Stimulated activated CD8-positive, alpha-beta memory T cell treated with anti-CD3 and anti-CD28 coated beads, Interleukin-4, amount 100 ng/mL, for 24 hours (primary cell): ENCODE results near the gene TMEM201.
"Not testable (repeated sequence)": the region's sequence is repeated elsewhere in the genome, so short reads cannot be mapped to it uniquely, and the experiment has no call there.

Experiments used
- DNase-seq: peaks from one replicate; pipeline ENCODE4 v3.0.0-alpha.2; 2020; ENCODE audit warnings: low read depth

TMEM201 gene, protein sequence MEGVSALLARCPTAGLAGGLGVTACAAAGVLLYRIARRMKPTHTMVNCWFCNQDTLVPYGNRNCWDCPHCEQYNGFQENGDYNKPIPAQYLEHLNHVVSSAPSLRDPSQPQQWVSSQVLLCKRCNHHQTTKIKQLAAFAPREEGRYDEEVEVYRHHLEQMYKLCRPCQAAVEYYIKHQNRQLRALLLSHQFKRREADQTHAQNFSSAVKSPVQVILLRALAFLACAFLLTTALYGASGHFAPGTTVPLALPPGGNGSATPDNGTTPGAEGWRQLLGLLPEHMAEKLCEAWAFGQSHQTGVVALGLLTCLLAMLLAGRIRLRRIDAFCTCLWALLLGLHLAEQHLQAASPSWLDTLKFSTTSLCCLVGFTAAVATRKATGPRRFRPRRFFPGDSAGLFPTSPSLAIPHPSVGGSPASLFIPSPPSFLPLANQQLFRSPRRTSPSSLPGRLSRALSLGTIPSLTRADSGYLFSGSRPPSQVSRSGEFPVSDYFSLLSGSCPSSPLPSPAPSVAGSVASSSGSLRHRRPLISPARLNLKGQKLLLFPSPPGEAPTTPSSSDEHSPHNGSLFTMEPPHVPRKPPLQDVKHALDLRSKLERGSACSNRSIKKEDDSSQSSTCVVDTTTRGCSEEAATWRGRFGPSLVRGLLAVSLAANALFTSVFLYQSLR

DNA sequence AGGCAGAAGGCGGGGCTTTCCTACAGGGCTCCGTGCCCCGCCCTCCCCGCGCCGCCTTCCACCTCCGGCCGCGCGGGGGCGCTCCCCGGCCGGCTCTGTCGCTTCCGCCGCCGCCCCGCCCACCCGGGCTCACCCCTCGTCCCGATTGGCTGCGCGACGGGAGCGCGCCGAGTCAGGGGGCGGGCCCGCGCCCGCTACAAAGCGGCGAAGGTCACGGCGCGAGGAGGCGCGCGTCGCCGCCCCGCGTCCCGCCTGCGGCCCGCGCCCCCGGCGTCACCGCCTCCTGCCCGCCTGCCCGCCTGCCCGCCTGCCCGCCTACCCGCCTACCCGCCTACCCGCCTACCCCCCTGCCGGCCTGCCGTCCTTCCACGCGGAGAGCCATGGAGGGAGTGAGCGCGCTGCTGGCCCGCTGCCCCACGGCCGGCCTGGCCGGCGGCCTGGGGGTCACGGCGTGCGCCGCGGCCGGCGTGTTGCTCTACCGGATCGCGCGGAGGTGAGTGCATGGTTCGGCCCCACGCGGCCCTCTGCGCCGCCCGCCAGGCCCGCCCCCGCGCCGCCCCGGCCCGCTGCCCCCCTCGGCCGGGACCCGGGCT lies at the start of gene TMEM201:
Gene TMEM201, plus strand, starts transcription at position 361 of the 593 bp plus-strand sequence. Its CDS starts 20 bp downstream, at position 381.
- DNase-seq: peak; percentile 89

DNA sequence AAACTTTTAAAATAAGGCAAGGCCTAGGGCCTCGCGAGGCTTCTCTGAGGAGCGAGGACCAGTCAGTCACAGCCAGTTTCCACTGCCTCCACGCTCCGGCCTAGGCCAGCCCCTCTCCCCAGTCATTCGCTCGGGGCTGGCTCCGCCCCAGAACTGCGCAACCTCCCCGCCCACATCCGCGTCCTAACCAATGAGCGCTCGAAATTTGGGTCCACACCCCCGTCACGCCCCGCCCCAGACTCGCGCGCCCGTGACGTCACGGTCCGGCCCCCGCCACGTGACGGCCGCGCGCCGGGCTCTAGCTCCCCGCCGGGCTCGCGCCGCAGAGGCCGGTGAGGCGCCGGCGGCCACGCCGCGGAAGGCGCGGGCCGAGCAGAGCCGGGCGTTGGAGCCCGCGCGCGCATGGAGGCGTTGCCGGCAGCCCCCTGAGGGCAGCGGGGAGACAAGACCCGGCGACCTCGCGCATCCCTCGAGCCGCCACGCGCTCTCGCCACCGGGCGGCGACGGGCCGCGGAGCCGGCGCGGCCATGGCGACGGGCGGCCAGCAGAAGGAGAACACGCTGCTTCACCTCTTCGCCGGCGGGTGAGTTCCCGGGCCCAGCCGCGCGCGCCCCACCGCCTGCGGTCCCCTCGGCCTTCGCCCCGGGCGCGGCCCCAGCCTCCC lies 49.4 kb upstream of the TMEM201 start, which contains the start of gene SLC25A33:
Gene SLC25A33, plus strand, starts transcription at position 301 of the 664 bp plus-strand sequence. Its CDS starts 227 bp downstream, at position 528.
- peak; percentile 97 for DNase-seq

DNA sequence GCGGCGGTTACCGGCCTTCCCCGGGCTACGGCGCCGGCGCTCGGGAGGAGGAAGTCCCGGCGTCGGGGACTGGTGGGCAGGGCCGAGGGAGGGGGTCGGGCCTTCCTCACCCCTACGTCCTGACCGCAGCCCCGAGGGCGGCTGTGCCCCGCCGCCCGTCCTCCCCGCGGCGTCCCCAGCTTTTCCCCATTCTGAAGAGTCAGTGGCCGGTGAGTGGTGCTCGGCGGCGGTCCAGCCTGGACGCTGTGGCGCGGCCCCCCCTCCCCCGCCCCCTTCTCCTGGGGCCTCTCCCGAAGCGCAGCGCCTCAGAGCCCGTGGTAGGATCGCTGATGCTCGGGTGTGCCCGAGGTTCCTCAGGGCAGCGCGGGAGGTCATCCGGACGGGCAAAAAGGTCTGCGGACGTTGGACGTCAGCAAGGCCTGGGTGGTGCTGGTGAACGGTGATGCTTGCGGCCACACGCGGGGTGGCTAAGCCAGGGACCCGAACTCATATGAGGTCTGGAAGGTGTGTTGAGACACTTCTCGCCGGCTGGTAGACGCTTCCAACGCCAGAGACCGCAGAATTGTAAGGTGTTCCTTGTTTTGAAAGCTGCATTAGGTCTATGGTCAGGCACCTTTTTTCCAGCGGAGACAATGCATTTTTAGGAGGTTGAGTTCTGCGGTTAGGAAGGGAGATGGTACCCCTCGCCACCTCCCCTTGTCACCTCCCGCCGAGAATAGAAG lies 48.7 kb upstream of the TMEM201 start:
- DNase-seq: peak; percentile 44

DNA sequence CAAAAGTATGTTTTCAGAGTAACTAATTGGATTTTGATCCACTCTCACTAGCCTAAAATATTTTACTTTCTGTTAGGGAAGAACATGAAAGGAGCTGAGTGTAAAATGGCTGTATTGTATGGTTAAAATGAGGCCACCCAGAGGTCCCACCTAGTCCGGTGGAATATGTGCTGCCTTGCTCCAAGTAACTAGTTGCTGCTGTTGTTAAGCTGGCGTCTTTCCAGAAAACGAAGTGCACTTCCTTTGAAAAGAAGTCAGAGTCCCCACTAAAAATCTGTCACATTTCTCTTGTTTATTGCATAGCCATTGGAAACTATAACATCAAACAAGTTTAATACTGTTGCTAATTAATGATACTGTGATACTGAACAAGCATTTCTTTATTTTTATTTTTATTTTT lies 46.3 kb upstream of the TMEM201 start:
- no peak for DNase-seq

DNA sequence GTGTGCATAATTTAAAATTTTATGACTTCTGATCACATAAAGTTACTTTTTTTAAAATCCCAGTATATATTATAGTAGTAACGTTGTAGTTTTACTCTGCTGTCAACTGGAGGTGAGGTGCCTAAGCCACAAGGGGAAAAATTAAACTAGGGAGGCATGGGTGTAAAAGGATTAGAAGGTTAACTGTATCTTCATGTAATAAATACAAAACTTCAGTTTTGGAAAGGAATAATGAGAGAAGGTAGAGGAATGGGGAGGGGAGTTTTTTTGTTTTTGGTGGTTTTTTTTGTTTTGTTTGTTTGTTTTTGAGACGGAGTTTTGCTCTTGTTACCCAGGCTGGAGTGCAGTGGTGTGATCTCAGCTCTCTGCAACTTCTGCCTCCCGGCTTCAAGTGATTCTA lies 43.8 kb upstream of the TMEM201 start:
- DNase-seq: no peak

DNA sequence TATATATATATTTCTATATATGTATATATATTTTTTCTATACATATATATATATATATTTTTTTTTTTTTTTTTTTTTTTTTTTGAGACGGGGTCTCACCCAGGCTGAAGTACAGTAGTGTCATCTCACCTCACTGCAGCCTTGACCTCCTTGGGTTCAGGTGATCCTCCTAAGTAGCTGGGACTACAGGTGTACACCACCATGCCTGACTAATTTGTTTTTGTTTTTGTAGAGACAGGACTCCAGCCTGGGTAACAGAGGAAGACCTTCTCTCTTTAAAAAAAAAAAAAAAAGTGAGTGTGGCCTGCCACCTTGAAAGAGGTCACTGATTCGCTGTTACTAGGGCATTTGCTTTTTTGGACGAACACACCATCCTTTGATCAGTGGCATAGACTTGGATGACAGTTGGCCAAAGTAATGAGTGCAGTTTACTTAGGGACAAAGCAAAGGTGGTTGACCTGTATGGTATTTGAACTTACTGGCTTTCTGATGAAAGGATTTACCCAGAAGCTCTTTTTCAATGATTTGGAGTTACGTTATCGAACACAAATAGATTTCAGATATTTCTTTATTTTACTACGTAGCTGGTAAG lies 38.7 kb upstream of the TMEM201 start:
- no peak for DNase-seq

DNA sequence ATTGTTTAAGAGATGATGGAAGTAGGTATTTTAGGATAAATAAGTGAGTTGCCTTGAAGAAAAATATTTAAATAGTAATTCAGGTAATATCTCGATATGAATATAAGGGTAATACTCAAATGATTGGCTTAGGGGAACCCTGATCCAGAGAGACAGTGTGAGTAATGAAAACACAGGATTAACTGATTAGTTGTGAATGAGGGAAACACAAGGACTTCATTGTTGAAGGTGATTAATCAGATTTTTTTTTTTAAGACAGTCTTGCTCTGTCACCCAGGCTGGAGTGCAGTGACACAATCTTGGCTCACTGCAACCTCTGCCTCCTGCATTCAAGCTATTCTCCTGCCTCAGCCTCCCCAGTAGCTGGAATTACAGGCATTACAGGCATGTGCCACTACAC lies 36.7 kb upstream of the TMEM201 start:
- no peak for DNase-seq

DNA sequence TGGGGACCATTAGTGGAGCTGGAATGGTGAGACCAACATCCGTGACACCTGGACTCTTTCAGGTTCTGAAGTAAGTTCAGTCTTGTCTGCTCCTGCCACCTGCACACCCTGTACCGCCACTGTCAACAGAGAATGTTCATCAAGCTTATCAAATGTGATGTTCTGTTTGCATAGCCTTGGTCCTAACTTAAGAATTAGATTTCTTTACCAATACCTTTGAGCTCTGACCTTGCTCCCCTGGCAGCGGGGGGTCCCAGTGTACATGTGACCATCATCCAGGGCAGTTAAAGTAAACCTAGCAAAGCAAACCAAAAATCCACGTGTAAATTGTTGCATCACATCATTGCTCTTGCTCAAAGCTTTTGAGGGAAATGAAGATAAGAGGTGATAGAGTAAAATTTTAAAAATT lies 35.0 kb upstream of the TMEM201 start:
- DNase-seq: no peak

DNA sequence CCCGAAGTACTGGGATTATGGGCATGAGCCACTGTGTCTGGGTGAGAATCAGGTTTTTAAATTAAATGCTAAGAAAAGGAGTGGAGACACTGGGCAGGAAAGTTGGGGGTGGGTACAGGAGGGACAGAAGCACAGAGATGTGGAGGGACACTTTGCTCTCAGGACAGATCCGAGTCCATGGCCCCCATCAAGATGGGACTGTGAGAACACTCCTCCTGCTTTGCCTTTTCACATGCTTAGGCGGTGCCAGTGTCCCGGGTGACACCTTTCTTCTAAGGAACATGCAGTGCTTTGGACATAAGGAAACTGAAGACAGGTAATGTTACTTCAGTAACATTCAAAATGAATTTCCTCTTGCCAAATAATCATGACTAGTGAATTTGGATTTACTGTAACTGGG lies 32.8 kb upstream of the TMEM201 start:
- no peak for DNase-seq

DNA sequence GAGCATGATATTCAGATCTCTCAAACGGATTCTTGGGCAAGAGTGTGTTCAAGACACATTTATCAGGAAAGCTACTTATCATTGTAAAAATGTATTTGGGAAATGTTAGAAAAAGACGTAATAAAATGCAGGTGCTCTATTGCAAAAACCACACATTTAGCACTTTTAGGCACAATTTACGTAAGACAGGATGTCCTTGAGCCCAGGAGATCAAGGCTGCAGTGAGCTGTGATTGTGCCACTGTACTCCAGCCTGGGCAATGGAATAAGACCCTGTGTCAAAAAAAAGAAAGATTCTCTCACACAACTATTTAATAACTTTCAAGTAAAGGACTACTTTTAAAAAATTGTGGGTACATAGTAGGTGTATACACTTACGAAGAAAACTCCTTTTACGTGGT lies 31.1 kb upstream of the TMEM201 start:
- DNase-seq: no peak

DNA sequence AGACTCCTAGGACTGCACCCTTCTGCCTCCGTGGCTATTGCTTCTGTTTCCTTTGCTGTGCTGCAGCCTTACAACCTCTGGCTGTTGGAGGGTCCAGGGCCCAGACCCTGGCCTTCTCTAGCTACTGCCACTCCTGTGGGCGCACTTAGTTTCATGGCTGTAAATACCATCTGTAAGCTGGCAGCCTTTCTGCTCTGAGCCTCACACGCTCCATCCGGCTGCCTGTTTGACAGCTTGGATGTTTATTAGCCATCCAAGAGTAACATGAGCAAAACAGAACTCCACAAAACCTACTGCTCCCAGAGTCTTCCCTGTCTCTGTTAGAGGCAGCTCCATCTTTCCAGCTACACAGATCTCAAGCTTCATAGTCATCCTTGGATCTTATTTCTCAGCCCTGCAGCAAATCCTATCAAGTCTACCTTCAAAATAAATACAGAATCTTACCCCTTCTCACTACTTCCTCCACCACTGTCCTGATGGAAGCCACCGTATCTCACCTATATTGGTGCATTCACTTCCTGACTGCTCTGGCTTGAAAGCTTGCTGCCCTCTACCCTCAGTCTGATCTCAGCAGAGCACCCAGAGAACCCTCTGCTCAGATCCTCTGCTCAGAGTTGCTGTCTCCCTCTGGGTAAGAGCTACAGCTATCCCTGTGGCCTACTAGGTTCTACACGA lies 30.3 kb upstream of the TMEM201 start:
- no peak for DNase-seq

DNA sequence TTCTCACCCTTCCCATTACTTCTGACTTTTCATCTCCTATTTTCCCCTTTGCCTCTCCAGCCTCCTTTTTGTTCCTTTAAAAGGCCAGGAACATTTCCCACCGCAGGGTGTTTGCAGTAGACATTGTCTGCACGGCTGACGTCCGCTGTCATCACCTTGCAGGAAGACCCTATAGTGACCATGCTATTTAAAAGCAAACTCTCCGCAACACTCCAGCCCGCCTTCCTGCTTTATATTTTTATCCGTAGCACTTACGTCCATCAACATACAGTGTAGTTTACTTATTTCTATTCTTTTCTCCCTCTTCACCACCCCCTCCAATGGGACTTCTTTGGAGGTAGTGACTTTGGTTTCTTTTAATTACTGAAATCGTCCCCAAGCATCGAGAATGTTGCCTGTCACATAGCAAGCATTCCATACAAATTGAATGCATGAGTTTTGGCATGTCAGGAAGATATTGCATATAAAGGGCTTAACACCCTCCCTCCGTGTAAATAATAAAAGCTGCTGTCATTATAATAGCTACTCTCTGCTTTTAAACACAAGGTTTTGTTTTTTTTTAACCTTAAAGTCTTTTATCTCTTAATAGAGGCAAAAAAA lies 29.7 kb upstream of the TMEM201 start:
- DNase-seq: no peak

DNA sequence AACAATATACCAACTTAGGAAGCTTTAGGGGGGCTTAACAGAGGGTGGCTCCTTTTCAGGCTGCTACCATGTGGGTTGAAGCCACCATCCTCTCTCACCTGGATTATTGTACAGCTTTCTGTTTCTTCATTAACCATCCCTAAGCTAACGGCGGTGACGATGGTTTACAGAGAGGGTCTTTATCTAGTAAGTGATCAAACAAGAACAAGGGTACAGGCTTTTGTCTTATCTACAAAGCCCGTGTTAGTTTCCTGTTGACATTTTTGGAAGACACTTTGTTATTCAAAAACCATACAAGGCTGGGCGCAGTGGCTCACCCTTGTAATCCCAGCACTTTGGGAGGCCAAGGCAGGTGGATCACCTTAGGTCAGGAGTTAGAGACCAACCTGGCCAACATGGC lies 29.0 kb upstream of the TMEM201 start:
- DNase-seq: no peak

DNA sequence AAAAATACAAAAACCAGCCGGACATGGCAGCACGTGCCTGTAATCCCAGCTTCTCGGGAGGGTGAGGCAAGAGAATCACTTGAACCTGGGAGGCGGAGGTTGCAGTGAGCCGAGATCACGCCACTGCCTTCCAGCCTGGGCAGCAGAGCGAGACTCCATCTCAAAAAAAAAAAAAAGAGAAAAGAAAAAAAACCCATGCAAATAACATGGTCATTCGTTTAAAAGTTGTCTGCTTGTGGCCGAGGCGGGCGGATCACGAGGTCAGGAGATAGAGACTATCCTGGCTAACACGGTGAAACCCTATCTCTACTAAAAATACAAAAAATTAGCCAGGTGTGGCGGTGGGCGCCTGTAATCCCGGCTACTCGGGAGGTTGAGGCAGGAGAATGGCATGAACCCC lies 28.6 kb upstream of the TMEM201 start:
- DNase-seq: not testable (repeated sequence)

DNA sequence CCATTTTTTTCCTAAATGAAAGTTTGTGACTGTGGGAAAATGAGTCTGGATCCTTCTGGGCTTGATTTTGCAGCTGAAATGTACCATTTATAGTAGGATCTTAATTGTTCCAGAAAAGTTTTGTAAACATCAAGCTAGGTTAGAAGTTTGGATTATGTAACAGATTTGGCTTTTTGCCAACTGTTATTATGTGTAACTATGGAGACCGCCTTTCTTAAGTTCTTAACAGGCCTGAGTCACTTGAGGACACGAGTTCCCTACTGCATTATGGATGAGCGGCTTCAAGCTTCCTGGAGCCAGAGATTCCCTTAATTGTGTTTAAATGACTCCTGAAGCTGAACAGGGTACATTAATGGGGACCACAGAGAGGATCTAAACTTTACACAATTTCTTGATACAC lies 27.3 kb upstream of the TMEM201 start:
- no peak for DNase-seq

DNA sequence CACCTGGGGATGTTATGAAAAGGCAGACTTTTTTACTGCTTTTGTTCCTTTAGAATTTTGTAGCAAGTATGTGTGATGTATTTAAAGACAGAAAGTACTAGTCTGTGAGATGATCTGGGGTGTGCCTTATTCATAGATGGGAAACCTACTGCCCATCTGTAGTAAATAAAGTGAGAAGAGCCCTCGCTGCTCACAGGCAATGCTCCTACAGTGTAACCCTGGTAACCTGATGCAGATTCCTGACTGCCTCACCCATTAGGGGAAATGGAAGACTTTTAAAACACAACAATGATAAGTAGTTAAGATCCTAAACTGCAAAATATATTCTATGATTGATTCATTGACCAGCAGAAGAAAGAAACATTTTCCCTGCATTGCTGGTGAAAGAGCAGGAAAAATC lies 19.4 kb upstream of the TMEM201 start:
- no peak for DNase-seq

DNA sequence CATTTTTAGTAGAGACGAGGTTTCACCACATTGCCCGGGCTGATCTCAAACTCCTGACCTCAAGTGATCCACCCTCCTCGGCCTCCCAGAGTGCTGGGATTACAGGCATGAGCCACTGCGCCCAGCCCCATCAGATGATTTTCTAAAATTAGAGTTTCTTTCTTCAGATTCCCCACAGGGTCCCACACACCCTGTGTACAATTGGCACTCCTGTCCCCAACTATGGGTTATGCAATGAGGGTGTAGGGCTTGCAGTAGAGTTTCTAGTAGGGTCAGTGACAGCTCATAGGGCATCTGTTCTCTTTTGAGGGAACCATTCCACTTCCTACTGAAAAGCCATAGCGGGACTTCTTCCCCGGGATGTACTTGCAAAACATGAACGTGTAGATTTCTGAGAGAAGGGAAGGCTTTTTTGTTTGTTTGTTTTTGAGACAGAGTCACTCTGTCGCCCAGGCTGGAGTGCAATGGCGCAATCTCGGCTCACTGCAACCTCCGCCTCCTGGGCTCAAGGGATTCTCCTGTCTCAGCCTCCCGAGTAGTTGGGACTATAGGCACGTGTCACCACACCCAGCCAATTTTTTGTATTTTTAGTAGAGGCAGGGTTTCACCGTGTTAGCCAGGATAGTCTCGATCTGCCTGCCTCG lies 17.7 kb upstream of the TMEM201 start:
- not testable (repeated sequence) for DNase-seq

DNA sequence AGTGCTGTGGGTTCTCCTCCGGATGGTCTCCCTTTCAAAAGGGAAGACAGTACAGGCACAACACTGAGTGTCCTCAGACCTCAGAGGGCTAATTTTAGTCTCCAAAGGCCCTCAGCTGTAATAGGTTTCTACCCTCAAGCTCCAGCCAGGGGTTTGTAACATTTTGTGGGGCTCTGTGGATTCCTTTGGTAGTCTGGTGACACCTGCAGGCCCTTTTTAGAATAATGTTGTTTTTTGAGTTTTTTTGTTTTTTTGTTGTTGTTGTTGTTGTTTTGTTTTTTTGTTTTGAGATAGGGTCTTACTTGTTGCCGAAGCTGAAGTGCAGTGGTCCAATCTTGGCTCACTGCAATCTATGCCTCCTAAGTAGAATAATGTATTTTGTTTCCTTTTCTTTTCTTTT lies 15.0 kb upstream of the TMEM201 start:
- no peak for DNase-seq

DNA sequence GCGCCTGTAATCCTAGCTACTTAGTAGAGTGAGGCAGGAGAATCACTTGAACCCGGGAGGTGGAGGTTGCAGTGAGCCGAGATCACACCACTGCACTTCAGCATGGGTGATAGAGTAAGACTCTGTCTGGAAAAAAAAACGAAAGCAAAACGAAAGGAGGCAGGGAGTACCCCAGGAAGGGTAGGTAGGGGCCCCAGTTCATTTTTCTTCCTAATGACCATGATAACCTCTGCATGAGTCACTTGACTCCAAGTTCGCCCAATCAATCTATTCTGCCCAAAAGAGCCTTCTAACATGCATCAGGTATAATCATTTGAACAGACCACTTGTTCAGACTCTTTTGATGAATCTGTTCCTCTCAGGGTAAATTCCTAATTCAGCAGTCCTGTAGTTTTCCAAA lies 13.2 kb upstream of the TMEM201 start:
- DNase-seq: no peak

DNA sequence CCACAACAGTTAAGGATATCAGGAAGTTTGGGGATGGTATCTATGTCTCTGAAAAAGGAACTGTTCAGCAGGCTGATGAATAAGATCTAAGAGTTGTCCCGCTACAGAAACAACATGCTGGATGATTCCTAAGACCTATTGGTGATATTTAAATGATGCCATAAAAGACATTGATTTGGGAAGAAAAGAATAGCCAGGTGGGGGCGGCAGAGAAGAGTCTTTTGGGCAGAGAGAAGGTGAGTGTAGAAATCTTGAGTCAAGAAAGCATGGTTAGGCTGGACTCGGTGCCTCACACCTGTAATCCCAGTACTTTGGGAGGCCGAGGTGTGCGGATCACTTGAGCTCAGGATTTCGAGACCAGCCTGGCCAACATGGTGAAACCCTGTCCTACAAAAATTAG lies 11.8 kb upstream of the TMEM201 start:
- no peak for DNase-seq
